H7 (cell line): ENCODE measurements around the gene SPON1. TPM values are rescaled to one million over a fixed set of nuclear protein-coding genes. Genes with fewer than 3 reads are reported as not detected.
"Not testable (repeated sequence)": the region's sequence is repeated elsewhere in the genome, so short reads cannot be mapped to it uniquely, and the experiment has no call there.

Experiments used
- DNase-seq: peaks from one replicate; pipeline ENCODE4 v3.0.0; 2012
- H3K27me3 ChIP-seq: 2 replicates; pipeline ENCODE4 v1.6.0; 2011; ENCODE audit warnings: mild to moderate bottlenecking, low read length; ENCODE audit not compliant: control insufficient read depth, insufficient read depth
- H3K36me3 ChIP-seq: replicated peaks from 2 replicates; pipeline ENCODE4 v1.5.1; 2011; ENCODE audit warnings: low read length; ENCODE audit not compliant: control insufficient read depth, insufficient read depth
- H3K4me3 ChIP-seq: 2 replicates; pipeline ENCODE4 v1.5.1; 2011; ENCODE audit warnings: low read depth, mild to moderate bottlenecking, control low read depth, low read length, moderate library complexity; ENCODE audit not compliant: insufficient read depth
- total RNA-seq: library from RNA; depleted of rRNA; stranded (reverse); fragments of >200 nt; shearing (Covaris generic); gene quantifications from 2 replicates; pipeline ENCODE4 v1.2.3, GENCODE V29; 2014; rRNA removed

The SPON1 gene
- total RNA-seq, result 3.9 and 4.6 TPM in 2 replicates

DNA sequence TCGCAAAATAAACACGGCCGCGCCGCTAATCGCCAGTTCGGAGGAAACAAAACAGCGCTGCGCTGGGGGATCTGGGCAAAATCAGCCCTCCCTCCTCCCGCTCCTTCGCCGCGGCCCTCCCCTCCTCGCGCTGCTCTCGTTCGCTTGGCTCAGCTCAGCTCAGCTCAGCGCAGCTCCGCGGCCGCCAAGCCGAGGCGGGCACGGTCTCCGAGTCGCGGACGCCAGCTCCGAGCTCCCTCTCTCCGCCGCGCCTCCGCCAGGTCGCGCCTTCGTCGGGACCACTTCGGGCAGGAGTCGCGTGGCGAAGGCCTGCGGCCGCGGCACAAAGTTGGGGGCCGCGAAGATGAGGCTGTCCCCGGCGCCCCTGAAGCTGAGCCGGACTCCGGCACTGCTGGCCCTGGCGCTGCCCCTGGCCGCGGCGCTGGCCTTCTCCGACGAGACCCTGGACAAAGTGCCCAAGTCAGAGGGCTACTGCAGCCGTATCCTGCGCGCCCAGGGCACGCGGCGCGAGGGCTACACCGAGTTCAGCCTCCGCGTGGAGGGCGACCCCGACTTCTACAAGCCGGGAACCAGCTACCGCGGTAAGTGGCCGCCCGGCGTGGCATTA is at the start of gene SPON1:
SPON1 (plus strand) TSS at position 162 of the 607 bp plus-strand sequence; CDS start at position 344, 182 bp downstream.
- peaks cover 69% of the 10 kb centered on the region for H3K27me3 ChIP-seq
- peak; percentile 89 for DNase-seq
- H3K4me3 ChIP-seq, result peak within 1 kb of the TSS; percentile 47
- no peaks in the 10 kb centered on the region for H3K36me3 ChIP-seq

DNA sequence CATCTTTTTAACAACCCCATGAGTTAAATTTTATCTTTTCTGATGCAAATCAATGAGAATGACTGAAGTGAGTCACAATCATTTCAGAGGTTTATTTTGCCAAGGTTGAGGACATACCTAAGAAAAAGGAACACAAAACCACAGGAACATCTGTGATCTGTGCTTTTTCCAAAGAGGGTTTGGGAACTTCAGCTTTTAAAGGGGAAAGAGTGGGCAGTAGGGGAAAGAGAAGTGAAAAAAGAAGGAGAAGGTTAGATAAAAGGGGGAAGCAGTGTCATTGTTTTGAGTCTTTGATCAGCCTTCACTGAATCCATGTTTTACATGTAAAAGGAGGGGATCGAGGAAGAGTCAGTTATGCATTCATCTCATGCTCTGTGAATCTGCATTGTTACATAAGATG is 45.3 kb upstream of the SPON1 start:
- no peak for DNase-seq
- no peaks in the 10 kb centered on the region for H3K36me3 ChIP-seq
- H3K4me3 ChIP-seq, result no peak overlapping the region
- no peaks in the 10 kb centered on the region for H3K27me3 ChIP-seq

DNA sequence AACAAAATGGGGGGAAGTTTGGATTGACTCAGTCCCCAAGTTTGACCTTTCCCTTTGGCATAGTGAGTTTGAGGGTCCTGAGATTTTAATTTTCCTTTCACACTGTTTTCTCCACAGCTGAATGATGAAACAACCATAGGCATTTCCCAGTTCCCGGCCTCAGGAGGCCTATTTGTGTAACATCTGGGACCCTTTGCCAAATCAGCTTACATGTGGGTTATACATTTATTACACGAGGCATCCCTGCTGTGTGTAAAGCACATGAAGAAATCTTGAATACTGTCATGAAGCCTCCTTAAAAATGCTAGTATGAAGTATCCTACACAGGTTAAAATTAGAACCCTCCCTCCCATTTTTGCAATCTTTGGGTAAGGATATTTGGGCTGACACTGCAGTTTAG is 44.6 kb upstream of the SPON1 start:
- Histone ChIP-seq H3K27me3 (no peaks in the 10 kb centered on the region), H3K36me3 (no peaks in the 10 kb centered on the region), H3K4me3 (no peak overlapping the region)
- no peak for DNase-seq

DNA sequence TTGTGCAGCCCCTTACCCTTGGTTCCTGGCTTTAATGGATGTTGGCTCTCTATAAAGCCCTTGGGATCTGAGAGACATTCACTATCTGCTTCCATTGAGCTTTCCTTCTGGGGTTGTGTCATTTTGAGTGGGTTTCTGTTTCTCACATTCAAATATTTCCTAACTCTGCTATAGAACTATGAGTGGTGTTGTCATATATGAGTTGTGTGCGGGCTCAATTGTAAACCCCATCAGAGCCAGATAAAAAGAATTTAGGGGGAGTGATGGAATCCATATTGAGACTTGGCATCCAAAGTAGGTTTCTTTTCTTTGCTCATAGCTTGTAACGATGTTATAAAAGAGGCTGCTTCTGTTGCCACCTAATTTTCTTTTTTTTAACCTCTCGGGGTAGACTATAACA is 41.8 kb upstream of the SPON1 start:
- DNase-seq, result no peak
- Histone ChIP-seq H3K36me3 (no peaks in the 10 kb centered on the region), H3K27me3 (no peaks in the 10 kb centered on the region), H3K4me3 (no peak overlapping the region)

DNA sequence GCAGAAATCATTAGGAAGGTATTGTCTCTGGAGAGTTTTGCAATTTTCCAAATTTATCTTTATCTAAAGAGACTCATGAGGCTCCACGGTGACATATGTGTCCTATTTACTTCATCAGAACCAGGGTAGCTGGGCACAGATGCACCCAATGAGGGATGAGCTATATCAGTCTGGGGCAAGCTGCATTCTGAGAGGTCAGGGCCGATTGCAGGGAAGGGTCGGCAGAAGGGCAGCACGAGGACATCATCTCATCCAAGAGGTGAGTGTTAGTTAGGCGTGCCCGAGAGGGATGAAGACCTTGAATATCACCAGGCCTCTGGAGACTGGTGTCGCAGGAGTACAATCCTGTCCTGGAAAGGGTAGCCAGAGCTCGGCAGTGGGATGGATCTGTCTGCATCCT is 41.0 kb upstream of the SPON1 start:
- no peak for DNase-seq
- Histone ChIP-seq H3K27me3 (no peaks in the 10 kb centered on the region), H3K36me3 (no peaks in the 10 kb centered on the region), H3K4me3 (no peak overlapping the region)

DNA sequence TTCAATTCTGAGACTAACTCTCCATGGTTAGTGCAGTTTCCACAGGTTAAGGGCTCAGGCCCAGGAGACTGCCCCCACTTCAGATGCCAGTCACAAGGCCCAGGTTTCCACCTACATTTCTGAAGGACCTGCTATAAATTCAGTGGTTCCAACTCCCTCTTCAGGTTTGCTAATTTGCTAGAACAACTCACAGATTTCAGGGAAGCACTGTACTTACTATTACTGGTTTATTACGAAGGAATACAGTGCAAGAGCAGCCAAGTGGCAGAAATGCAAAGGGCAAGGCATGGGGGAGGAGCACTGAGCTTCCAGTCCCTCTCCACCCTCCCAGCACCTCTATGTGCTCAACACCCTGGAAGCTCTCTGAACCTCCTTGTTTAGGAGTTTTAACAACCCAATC is 39.3 kb upstream of the SPON1 start:
- Histone ChIP-seq H3K36me3 (no peaks in the 10 kb centered on the region), H3K4me3 (no peak overlapping the region), H3K27me3 (no peaks in the 10 kb centered on the region)
- no peak for DNase-seq

DNA sequence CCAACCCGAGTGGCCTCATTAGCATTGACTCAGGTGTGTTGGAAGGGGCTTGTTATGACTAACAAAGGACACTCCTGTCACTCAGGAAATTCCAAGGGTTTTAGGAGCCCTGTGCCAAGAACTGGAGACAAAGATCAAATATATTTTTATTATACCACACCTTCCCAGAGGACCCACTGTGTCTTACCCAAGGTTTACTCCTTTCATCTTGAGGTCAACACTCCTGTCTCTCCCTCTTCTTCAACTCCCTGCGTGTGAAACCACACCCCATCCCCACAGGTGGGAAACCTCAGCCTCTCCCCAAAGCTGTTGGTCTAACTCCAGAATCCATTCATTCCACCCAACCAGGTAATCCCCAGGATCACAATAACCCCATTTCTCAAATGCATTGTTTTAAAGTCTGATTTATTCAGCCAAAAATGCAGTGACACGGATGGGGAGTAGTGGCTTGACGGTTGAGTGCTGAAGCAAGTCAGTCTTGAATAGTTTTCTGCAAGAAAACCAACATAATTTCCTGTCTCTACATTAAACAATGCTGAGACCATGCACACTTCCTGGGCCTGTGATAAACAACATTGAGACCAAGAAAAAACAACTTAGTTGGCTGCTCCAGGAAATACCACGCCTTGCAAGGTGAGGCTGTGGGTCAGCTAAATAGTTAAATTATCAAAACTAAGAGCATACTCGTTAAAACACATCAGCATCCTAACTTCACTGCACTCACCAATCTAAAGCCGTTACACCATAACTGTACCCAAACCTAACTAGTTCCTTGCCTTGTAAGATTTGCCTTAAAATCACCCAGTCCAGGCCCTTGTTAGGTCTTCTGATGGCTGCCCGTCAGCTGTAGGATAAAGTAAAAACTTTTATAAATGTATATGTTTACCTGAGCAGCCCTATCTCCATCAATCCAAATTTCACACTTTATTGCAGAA is 38.5 kb upstream of the SPON1 start:
- H3K27me3 ChIP-seq, result no peaks in the 10 kb centered on the region
- DNase-seq, result no peak
- H3K4me3 ChIP-seq, result no peak overlapping the region

DNA sequence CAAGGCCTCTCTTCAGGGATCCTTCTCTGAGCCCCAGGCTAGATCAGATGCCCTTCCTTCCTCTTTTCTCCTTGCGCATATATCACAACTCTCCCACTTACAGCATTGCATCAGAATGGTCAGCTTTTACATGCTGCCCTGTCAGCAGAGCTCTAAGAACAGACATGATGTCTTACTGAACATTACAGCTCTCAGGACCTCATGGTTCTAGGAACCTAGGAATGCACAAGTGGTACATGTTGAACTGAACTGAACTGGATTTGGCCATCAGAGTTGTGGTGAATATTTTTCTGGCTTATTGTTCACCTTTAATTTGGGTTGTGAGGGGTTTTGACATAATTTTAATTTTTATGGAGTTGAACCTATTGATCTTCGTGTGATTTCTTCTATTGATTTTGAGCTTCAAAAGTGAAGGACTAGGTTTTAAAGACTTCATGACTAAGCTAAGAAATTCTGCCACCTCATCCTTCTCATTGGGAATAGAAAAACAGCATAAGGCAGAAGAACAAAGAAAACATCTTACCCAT is 37.7 kb upstream of the SPON1 start:
- H3K4me3 ChIP-seq, result no peak overlapping the region
- no peaks in the 10 kb centered on the region for H3K27me3 ChIP-seq
- DNase-seq, result no peak
- no peaks in the 10 kb centered on the region for H3K36me3 ChIP-seq

More for the DNA sequence above, 38.5 kb upstream of the SPON1 start:
- H3K36me3 ChIP-seq, result no peaks in the 10 kb centered on the region

DNA sequence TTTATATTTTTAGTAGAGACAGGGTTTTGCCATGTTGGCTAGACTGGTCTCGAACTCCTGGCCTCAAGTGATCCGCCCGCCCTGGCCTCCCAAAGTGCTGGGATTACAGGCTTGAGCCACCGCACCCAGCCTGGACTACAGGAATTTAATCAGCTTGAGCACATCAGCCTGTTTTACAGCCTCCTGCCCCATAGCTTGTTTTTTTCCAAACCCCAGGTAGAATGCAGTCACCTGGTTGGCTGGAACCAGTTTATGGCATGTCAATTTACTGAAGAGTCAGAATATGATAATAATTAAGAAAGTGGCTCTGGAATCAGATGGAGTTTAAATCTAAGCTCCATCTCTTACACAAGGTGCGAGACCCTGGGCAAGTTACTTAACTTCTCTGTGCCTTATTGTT is 36.2 kb upstream of the SPON1 start:
- H3K27me3 ChIP-seq, H3K4me3 ChIP-seq, H3K36me3 ChIP-seq, DNase-seq: not testable (repeated sequence)

DNA sequence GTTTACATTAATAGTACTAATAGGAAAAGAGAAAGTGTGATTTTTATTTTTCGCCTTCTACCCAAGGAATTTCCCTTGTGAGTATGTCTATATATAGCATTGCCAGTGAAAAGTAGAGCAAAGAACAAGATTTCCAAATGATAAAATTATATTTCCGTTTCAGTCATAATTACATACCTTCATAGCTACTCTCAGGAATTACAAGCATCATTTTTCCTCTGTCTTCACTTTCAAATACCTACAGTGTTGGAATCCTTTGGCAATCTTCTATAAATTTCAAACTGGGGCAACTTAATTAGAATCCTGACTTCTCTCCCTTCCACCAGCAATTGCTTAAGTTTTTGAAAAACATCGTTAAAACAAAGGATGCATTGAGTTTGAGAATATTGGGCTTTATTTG is 35.5 kb upstream of the SPON1 start:
- Histone ChIP-seq H3K4me3 (no peak overlapping the region), H3K36me3 (no peaks in the 10 kb centered on the region), H3K27me3 (no peaks in the 10 kb centered on the region)
- DNase-seq, result no peak

DNA sequence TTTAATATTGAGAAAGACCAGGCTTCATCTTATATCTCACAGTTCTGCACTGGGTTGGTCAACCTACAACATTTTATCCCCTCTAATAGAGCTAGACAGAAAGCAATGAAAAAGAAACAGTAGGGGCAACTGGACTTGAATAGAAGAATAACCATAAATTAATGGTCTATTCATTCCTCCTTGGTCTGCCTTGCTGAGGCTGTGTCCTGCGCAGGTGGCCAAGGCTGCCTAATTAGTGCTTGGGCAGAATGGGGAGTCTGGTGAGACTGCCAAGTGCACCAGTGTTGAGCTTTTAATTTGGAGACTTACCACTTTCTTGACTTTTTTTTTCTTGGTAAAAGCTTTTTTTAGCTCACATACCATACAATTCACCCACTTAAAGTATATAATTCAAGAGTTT is 35.0 kb upstream of the SPON1 start:
- no peak for DNase-seq
- Histone ChIP-seq H3K4me3 (no peak overlapping the region), H3K27me3 (no peaks in the 10 kb centered on the region), H3K36me3 (no peaks in the 10 kb centered on the region)

DNA sequence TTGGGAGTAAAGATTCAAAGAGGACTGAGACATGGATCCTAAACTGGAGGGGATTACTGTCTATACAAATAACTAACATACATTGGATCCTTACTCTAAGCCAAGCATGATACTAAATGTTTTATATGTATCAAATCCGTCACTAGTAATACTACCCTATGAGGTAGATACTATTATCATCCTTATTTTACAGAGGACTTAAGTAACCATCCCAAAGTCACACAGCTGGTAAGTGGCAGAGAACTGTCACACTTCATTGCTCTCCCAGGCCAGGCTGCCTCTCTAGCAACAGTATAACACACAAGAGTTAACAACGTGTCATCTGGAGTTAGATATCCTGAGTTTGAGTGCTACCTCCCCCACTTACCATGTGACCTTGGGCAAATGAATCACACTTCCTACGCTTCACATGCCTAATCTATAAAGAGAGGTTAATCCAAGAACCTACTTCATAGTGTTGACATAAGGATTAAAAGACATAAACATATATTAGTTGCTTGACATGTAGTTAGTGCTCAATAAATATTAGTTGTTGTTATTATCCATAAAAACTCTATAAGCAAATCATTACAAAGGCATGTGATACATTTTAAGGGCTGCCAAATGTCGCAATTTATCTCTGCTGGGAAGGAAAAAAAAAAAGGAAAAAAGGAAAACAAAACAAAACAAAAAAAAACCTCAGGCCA is 33.8 kb upstream of the SPON1 start:
- DNase-seq, result no peak
- Histone ChIP-seq H3K27me3 (no peaks in the 10 kb centered on the region), H3K36me3 (no peaks in the 10 kb centered on the region), H3K4me3 (no peak overlapping the region)

DNA sequence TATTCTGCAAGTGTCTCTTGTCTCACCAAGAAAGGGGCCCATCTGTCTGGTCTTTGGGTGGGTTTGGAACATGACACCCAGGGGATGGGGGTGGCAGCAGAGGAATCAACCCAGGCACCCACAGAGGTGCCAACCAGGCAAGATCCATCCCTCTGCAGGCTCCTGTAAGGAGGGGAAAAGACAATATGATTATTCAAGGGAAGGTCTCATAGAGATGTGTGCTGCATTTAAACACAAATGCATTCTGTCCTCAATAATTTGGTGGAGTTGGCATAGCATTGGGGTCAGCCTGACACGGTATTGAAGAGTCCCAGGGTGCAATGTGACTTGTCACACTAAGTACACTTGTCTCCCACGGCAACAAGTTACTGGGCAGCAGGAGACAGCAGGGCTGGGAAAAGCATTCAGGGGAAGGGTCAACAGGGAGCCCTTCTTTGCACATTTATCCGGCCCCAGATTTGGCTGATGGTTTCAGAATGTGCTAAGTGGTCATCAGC is 33.1 kb upstream of the SPON1 start:
- Histone ChIP-seq H3K4me3 (no peak overlapping the region), H3K27me3 (no peaks in the 10 kb centered on the region), H3K36me3 (no peaks in the 10 kb centered on the region)
- no peak for DNase-seq

DNA sequence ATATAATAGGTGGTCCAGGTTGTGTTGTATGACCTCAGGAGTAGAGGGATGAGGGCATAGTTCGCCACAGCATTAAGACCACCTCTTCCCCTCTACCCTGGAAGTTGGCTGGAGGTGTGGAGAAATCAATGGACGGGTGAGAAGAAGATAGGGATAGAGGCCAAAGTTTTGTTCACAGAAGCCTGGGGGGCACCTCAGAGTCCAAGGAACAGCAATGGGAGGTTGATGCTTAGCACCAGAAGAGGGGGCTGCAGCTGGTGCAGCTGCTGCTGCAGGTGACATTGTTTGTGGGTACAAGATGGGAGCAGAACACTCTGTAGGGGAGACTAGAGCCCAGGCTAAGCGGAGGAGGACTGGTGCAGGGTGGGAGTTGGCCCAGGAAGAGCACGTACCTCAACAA is 31.2 kb upstream of the SPON1 start:
- no peak for DNase-seq
- Histone ChIP-seq H3K27me3 (no peaks in the 10 kb centered on the region), H3K4me3 (no peak overlapping the region), H3K36me3 (no peaks in the 10 kb centered on the region)
